HCT116 (cell line): ENCODE data around the gene MYBPC1. TPM values are rescaled to one million over a fixed set of nuclear protein-coding genes. Genes with fewer than 3 reads are reported as not detected.

Experiments
- ATAC-seq: fragments of 200-7000 bp; cut with Tn5 transposase; 2 replicates; pipeline ENCODE4 v1.9.1; 2020; ENCODE audit warnings: mild to moderate bottlenecking, moderate library complexity
- BruUV-seq: library from RNA; stranded (reverse); fragments of 400-500 nt; replicated peaks from 2 replicates; lab custom pipeline; 2021; lab: Mats Ljungman, UMichigan
- CTCF ChIA-PET: fragments of 300-600 bp; sonication (Branson Sonifier 250); formaldehyde crosslinking; loops from one replicate; lab custom pipeline; 2021; ENCODE audit warnings: antibody characterized with exemption; lab: Charles Lee
- POLR2A ChIA-PET: fragments of 300-600, 350-600 bp; sonication (Branson Sonifier 250); formaldehyde crosslinking; loops from one replicate; lab custom pipeline; 2021; ENCODE audit warnings: antibody characterized with exemption; lab: Charles Lee
- RAD21 ChIA-PET, 2 experiments: fragments of 300-600 bp; sonication (Branson Sonifier 250); formaldehyde crosslinking; loops; one replicate each; lab custom pipeline; 2023; ENCODE audit warnings: low total read pairs in 2 of 2; ENCODE audit not compliant: uncharacterized antibody in 2 of 2, unreplicated experiment in 2 of 2, low non-redundant PET in 1 of 2; lab: Charles Lee
- DNase-seq: peaks from one replicate; pipeline ENCODE4 v3.0.0-alpha.2; 2010; ENCODE audit warnings: low read depth, low spot score
- H2AFZ ChIP-seq: fragments of 200-600 bp; shearing (Covaris generic), sonication (generic); 2 replicates; pipeline ENCODE4 v1.6.1; 2017; ENCODE audit warnings: low read depth, mixed run types, mixed read lengths, antibody characterized with exemption, low read length; ENCODE audit not compliant: poor library complexity, severe bottlenecking
- H3K27ac ChIP-seq: 2 replicates; pipeline ENCODE4 v1.5.1; 2012; ENCODE audit warnings: low read depth, low read length
- H3K27me3 ChIP-seq: fragments of 200-600 bp; sonication (generic); 2 replicates; pipeline ENCODE4 v1.6.1; 2016; ENCODE audit warnings: mixed run types, low read length, mixed read lengths; ENCODE audit not compliant: insufficient read depth
- H3K36me3 ChIP-seq, 2 experiments: fragments of 200-500 bp in 1 of 2; fragments of 200-600 bp in 1 of 2; sonication (Bioruptor generic) in 1 of 2; sonication (generic) in 1 of 2; 2 replicates each; pipeline versions ENCODE4 v1.5.1 to v1.6.1; 2014 to 2016; ENCODE audit warnings: low read length in 2 of 2, inconsistent platforms in 1 of 2, mixed read lengths in 1 of 2, mixed run types in 1 of 2; ENCODE audit not compliant: insufficient read depth in 2 of 2, control insufficient read depth in 1 of 2
- H3K4me1 ChIP-seq, 2 experiments: fragments of 200-600 bp in 1 of 2; sonication (generic) in 1 of 2; 2 replicates each; pipeline versions ENCODE4 v1.5.1 to v1.6.1; 2012 to 2017; ENCODE audit warnings: low read length in 2 of 2, inconsistent platforms in 1 of 2, mild to moderate bottlenecking in 1 of 2, mixed read lengths in 1 of 2, mixed run types in 1 of 2, moderate library complexity in 1 of 2; ENCODE audit not compliant: insufficient read depth in 2 of 2, control insufficient read depth in 1 of 2
- H3K4me2 ChIP-seq: fragments of 200-600 bp; sonication (generic); 2 replicates; pipeline ENCODE4 v1.6.1; 2017; ENCODE audit warnings: mixed run types, low read length, mixed read lengths
- H3K4me3 ChIP-seq, 2 experiments: fragments of 200-600 bp in 1 of 2; sonication (generic) in 1 of 2; replicated peaks in 1 of 2; 2 replicates each; pipeline ENCODE4 v1.5.1; 2011 to 2016; ENCODE audit warnings: low read length in 2 of 2, control low read depth in 1 of 2, low read depth in 1 of 2, mild to moderate bottlenecking in 1 of 2, mixed read lengths in 1 of 2, mixed run types in 1 of 2
- H3K79me2 ChIP-seq: fragments of 200-600 bp; sonication (generic); 2 replicates; pipeline ENCODE4 v1.6.1; 2017; ENCODE audit warnings: mild to moderate bottlenecking, mixed run types, low read length, moderate library complexity, mixed read lengths; ENCODE audit not compliant: insufficient read depth
- H3K9ac ChIP-seq: fragments of 200-600 bp; sonication (generic); 2 replicates; pipeline ENCODE4 v1.6.1; 2016; ENCODE audit warnings: low read length, mixed read lengths
- H3K9me2 ChIP-seq: fragments of 200-600 bp; sonication (generic), shearing (Covaris generic); 2 replicates; pipeline ENCODE4 v1.6.1; 2017; ENCODE audit warnings: mixed run types, mild to moderate bottlenecking, moderate library complexity; ENCODE audit not compliant: insufficient read depth
- H3K9me3 ChIP-seq, 2 experiments: fragments of 200-500 bp in 1 of 2; fragments of 200-600 bp in 1 of 2; sonication (Bioruptor generic) in 1 of 2; sonication (generic) in 1 of 2; 2 replicates each; pipeline ENCODE4 v1.6.1; 2014 to 2017; ENCODE audit warnings: low read length in 2 of 2, mixed read lengths in 2 of 2, inconsistent platforms in 1 of 2, low read depth in 1 of 2, mild to moderate bottlenecking in 1 of 2, mixed run types in 1 of 2, moderate library complexity in 1 of 2; ENCODE audit not compliant: control insufficient read depth in 1 of 2, insufficient read depth in 1 of 2
- H4K20me1 ChIP-seq: fragments of 200-600 bp; sonication (generic), shearing (Covaris generic); 2 replicates; pipeline ENCODE4 v1.6.1; 2017; ENCODE audit warnings: mixed run types, mild to moderate bottlenecking, moderate library complexity; ENCODE audit not compliant: insufficient read depth
- CTCF ChIP-seq, 3 experiments: fragments of 200-600 bp in 1 of 3; sonication (generic) in 1 of 3; IDR thresholded peaks in 2 of 3; conservative IDR thresholded peaks in 1 of 3; 2 replicates each; pipeline ENCODE4 v1.5.1; 2012 to 2017; ENCODE audit warnings: low read depth in 2 of 3, low read length in 2 of 3, antibody characterized with exemption in 1 of 3, borderline replicate concordance in 1 of 3, control low read depth in 1 of 3, mild to moderate bottlenecking in 1 of 3, mixed read lengths in 1 of 3, mixed run types in 1 of 3, moderate library complexity in 1 of 3; ENCODE audit not compliant: insufficient read depth in 1 of 3
- ELF1 ChIP-seq: IDR thresholded peaks from 2 replicates; pipeline ENCODE4 v1.6.1; 2012; ENCODE audit warnings: low read depth, borderline replicate concordance
- EZH2 ChIP-seq: fragments of 200-600 bp; sonication (generic); IDR thresholded peaks from 2 replicates; pipeline ENCODE4 v1.6.1; 2017; ENCODE audit warnings: antibody characterized with exemption, mixed run types
- JUND ChIP-seq: IDR thresholded peaks from 2 replicates; pipeline ENCODE4 v1.6.1; 2012
- POLR2A ChIP-seq: IDR thresholded peaks from 2 replicates; pipeline ENCODE4 v1.7.0; 2011; ENCODE audit warnings: borderline replicate concordance; ENCODE audit not compliant: insufficient read depth, insufficient read length; ENCODE audit errors: extremely low read depth
- POLR2AphosphoS5 ChIP-seq: IDR thresholded peaks from 2 replicates; pipeline ENCODE4 v1.6.1; 2011; ENCODE audit warnings: mild to moderate bottlenecking, low read depth, low read length, moderate library complexity
- RAD21 ChIP-seq: IDR thresholded peaks from 2 replicates; pipeline ENCODE4 v1.6.1; 2012; ENCODE audit warnings: low read depth, mild to moderate bottlenecking
- REST ChIP-seq: IDR thresholded peaks from 2 replicates; pipeline ENCODE4 v1.6.1; 2012; ENCODE audit warnings: low read depth
- YY1 ChIP-seq: IDR thresholded peaks from 2 replicates; pipeline ENCODE4 v1.6.1; 2011; ENCODE audit warnings: low read length, low read depth, moderate library complexity, mild to moderate bottlenecking; ENCODE audit not compliant: insufficient replicate concordance; ENCODE audit errors: extremely low read depth
- ZBTB33 ChIP-seq: IDR thresholded peaks from 2 replicates; pipeline ENCODE4 v1.6.1; 2011; ENCODE audit warnings: mild to moderate bottlenecking, low read length, moderate library complexity; ENCODE audit not compliant: insufficient replicate concordance; ENCODE audit errors: extremely low read depth
- ZFX ChIP-seq: fragments of 450-650 bp; IDR thresholded peaks from 2 replicates; pipeline ENCODE4 v1.6.1; 2017
- intact Hi-C: fragments of 100-400 bp; cut with micrococcal nuclease; formaldehyde crosslinking; loops from 2 replicates; pipeline ENCODE4 v1.10.0; 2022
- total RNA-seq: library from RNA; stranded (reverse); gene quantifications from one replicate; pipeline ENCODE4 v1.2.1, GENCODE V29; 2021; ENCODE audit not compliant: unreplicated experiment

Gene MYBPC1
- total RNA-seq, 1 experiment from 2014 or later = not detected

GRCh38 chr12:101571105-101571504 lies 23.7 kb upstream of the MYBPC1 start:
- no peak overlapping the region for H2AFZ ChIP-seq
- TF ChIP-seq POLR2AphosphoS5 (no peak), ELF1 (no peak), CTCF (IDR thresholded peaks at IDR 0.05 in 2 of 3, conservative IDR thresholded peaks at IDR 0.05 in 1 of 3; ENCODE audit: borderline replicate concordance in 1 of 3, insufficient read depth in 1 of 3, low read depth in 2 of 3, low read length in 2 of 3) (no peak), POLR2A (no peak), REST (no peak), EZH2 (no peak), ZBTB33 (no peak), YY1 (no peak), RAD21 (no peak), ZFX (no peak), JUND (no peak)
- no peak overlapping the region for H3K4me3 ChIP-seq
- no peaks in the 10 kb centered on the region for H3K9me3 ChIP-seq
- no peaks in the 10 kb centered on the region for H3K79me2 ChIP-seq
- peaks cover 6 to 11% of the 10 kb centered on the region in 2 experiments; a peak in 2 of 4 replicates for H3K4me1 ChIP-seq
- no peaks in the 10 kb centered on the region for H3K36me3 ChIP-seq
- no peak overlapping the region for H3K9ac ChIP-seq
- intact Hi-C loops = no loop called here
- H4K20me1 ChIP-seq = no peaks in the 10 kb centered on the region
- no TSS peak for BruUV-seq
- POLR2A ChIA-PET = no interaction called here
- CTCF ChIA-PET = no interaction called here
- RAD21 ChIA-PET = no interaction called here
- H3K9me2 ChIP-seq = no peaks in the 10 kb centered on the region
- no peaks in the 10 kb centered on the region for H3K27me3 ChIP-seq
- DNase-seq (no peak), ATAC-seq (no peak)
- H3K4me2 ChIP-seq = no peak overlapping the region
- H3K27ac ChIP-seq = no peak overlapping the region
